H9 (cell line): ENCODE data around the gene THSD4. TPM values are rescaled to one million over a fixed set of nuclear protein-coding genes. Genes with fewer than 3 reads are reported as not detected.

Experiments used
- DNase-seq: peaks from one replicate; pipeline ENCODE4 v3.0.0-alpha.2; 2017
- H2AFZ ChIP-seq: one replicate; pipeline ENCODE4 v1.6.1; 2013; ENCODE audit warnings: mild to moderate bottlenecking, low read length, control low read depth, moderate library complexity
- H2AK5ac ChIP-seq: 2 replicates; pipeline ENCODE4 v1.6.1; 2013; ENCODE audit warnings: low read length, control low read depth, mixed read lengths; ENCODE audit not compliant: insufficient read length
- H2BK120ac ChIP-seq: one replicate; pipeline ENCODE4 v1.6.1; 2013; ENCODE audit warnings: low read depth, mild to moderate bottlenecking, low read length, control low read depth, inconsistent platforms; ENCODE audit not compliant: poor library complexity, severe bottlenecking
- H2BK12ac ChIP-seq: 2 replicates; pipeline ENCODE4 v1.6.1; 2013; ENCODE audit warnings: low read length, control low read depth, mixed read lengths, low read depth; ENCODE audit not compliant: insufficient read length
- H2BK15ac ChIP-seq: 2 replicates; pipeline ENCODE4 v1.6.1; 2013; ENCODE audit warnings: low read depth, low read length, control low read depth
- H2BK20ac ChIP-seq: one replicate; pipeline ENCODE4 v1.6.1; 2013; ENCODE audit warnings: low read depth, mild to moderate bottlenecking, low read length, control low read depth, inconsistent platforms; ENCODE audit not compliant: poor library complexity, severe bottlenecking
- H2BK5ac ChIP-seq: 2 replicates; pipeline ENCODE4 v1.6.1; 2013; ENCODE audit warnings: low read length, control low read depth, mixed read lengths; ENCODE audit not compliant: insufficient read length
- H3K14ac ChIP-seq: 2 replicates; pipeline ENCODE4 v1.6.1; 2013; ENCODE audit warnings: low read length, control low read depth; ENCODE audit not compliant: insufficient read depth
- H3K18ac ChIP-seq: 2 replicates; pipeline ENCODE4 v1.6.1; 2013; ENCODE audit warnings: low read depth, mild to moderate bottlenecking, mixed read lengths, low read length, control low read depth; ENCODE audit not compliant: insufficient read length
- H3K23ac ChIP-seq: 2 replicates; pipeline ENCODE4 v1.6.1; 2013; ENCODE audit warnings: low read length, control low read depth, mixed read lengths, low read depth; ENCODE audit not compliant: insufficient read length
- H3K23me2 ChIP-seq: 2 replicates; pipeline ENCODE4 v1.6.1; 2013; ENCODE audit warnings: low read depth, mild to moderate bottlenecking, mixed read lengths, low read length, control low read depth; ENCODE audit not compliant: insufficient read length, poor library complexity, severe bottlenecking
- H3K27ac ChIP-seq: 2 replicates; pipeline ENCODE4 v1.5.1; 2013; ENCODE audit warnings: low read length, control low read depth, mixed read lengths, low read depth; ENCODE audit not compliant: insufficient read length
- H3K27me3 ChIP-seq: 2 replicates; pipeline ENCODE4 v1.6.1; 2013; ENCODE audit warnings: low read length, control low read depth, inconsistent platforms; ENCODE audit not compliant: insufficient read depth
- H3K4ac ChIP-seq: 2 replicates; pipeline ENCODE4 v1.6.1; 2013; ENCODE audit warnings: low read depth, mild to moderate bottlenecking, control low read depth, inconsistent platforms, low read length, moderate library complexity
- H3K4me1 ChIP-seq: 2 replicates; pipeline ENCODE4 v1.6.1; 2013; ENCODE audit warnings: low read length, control low read depth, inconsistent platforms; ENCODE audit not compliant: insufficient read depth
- H3K4me2 ChIP-seq: 2 replicates; pipeline ENCODE4 v1.6.1; 2013; ENCODE audit warnings: low read length, control low read depth, mixed read lengths; ENCODE audit not compliant: insufficient read length, insufficient read depth
- H3K56ac ChIP-seq: 2 replicates; pipeline ENCODE4 v1.6.1; 2013; ENCODE audit warnings: low read depth, mild to moderate bottlenecking, mixed read lengths, low read length, control low read depth; ENCODE audit not compliant: insufficient read length
- H3K79me1 ChIP-seq: 2 replicates; pipeline ENCODE4 v1.6.1; 2013; ENCODE audit warnings: low read depth, mild to moderate bottlenecking, moderate library complexity, low read length, control low read depth, inconsistent platforms; ENCODE audit not compliant: insufficient read depth, poor library complexity, severe bottlenecking
- H3K79me2 ChIP-seq: 2 replicates; pipeline ENCODE4 v1.6.1; 2013; ENCODE audit warnings: low read length, control low read depth, inconsistent platforms; ENCODE audit not compliant: insufficient read depth
- H3K9ac ChIP-seq: 2 replicates; pipeline ENCODE4 v1.6.1; 2013; ENCODE audit warnings: low read length, control low read depth, mixed read lengths; ENCODE audit not compliant: insufficient read length; ENCODE audit errors: extremely low read depth
- H3K9me3 ChIP-seq: one replicate; pipeline ENCODE4 v1.6.1; 2013; ENCODE audit warnings: low read depth, low read length, inconsistent platforms; ENCODE audit not compliant: control insufficient read depth
- H3T11ph ChIP-seq: one replicate; pipeline ENCODE4 v1.6.1; 2013; ENCODE audit warnings: mild to moderate bottlenecking, low read length, control low read depth, inconsistent platforms
- H4K20me1 ChIP-seq: one replicate; pipeline ENCODE4 v1.6.1; 2013; ENCODE audit not compliant: control insufficient read depth, insufficient read length, insufficient read depth
- H4K5ac ChIP-seq: 2 replicates; pipeline ENCODE4 v1.6.1; 2013; ENCODE audit warnings: low read depth, mild to moderate bottlenecking, mixed read lengths, low read length, control low read depth; ENCODE audit not compliant: insufficient read length
- H4K8ac ChIP-seq: replicated peaks from 2 replicates; pipeline ENCODE4 v1.6.1; 2013; ENCODE audit warnings: low read length, control low read depth, mixed read lengths, low read depth; ENCODE audit not compliant: insufficient read length
- H4K91ac ChIP-seq: 2 replicates; pipeline ENCODE4 v1.6.1; 2013; ENCODE audit warnings: low read depth, mild to moderate bottlenecking, moderate library complexity, mixed read lengths, low read length, control low read depth; ENCODE audit not compliant: insufficient read length
- H3K27ac Mint-ChIP-seq, 3 experiments: 2 replicates in 2 of 3; 3 replicates in 1 of 3; pipeline ENCODE4 v1.8.0; 2020 to 2021; ENCODE audit warnings: mixed read lengths in 3 of 3, mild to moderate bottlenecking in 1 of 3, moderate library complexity in 1 of 3
- H3K27me3 Mint-ChIP-seq: 2 replicates; pipeline ENCODE4 v1.8.0; 2021; ENCODE audit warnings: low read depth, mild to moderate bottlenecking, moderate library complexity, mixed read lengths
- H3K36me3 Mint-ChIP-seq, 3 experiments: 2 replicates in 2 of 3; 3 replicates in 1 of 3; pipeline ENCODE4 v1.8.0; 2020 to 2021; ENCODE audit warnings: low read depth in 3 of 3, mixed read lengths in 3 of 3; ENCODE audit not compliant: insufficient read depth in 1 of 3
- H3K4me1 Mint-ChIP-seq, 2 experiments: 2 replicates each; pipeline ENCODE4 v1.8.0; 2020; ENCODE audit warnings: mixed read lengths in 2 of 2
- H3K4me3 Mint-ChIP-seq, 2 experiments: 2 replicates in 1 of 2; 3 replicates in 1 of 2; pipeline ENCODE4 v1.8.0; 2020 to 2021; ENCODE audit warnings: mild to moderate bottlenecking in 2 of 2, mixed read lengths in 2 of 2, moderate library complexity in 1 of 2
- H3K9me3 Mint-ChIP-seq, 2 experiments: 2 replicates in 1 of 2; 3 replicates in 1 of 2; pipeline ENCODE4 v1.8.0; 2020; ENCODE audit warnings: mild to moderate bottlenecking in 2 of 2, mixed read lengths in 2 of 2, moderate library complexity in 1 of 2
- CTCF ChIP-seq: fragments of 200-600 bp; sonication (generic); conservative IDR thresholded peaks from 3 replicates; pipeline ENCODE4 v1.8.0; 2021; ENCODE audit warnings: antibody characterized with exemption, mild to moderate bottlenecking
- WGBS: extraction: QIAGEN DNeasy Blood & Tissue Kit; methylation state at CpG from one replicate; pipeline ENCODE4 v1.1.7; 2013; ENCODE audit warnings: missing lambda C conversion rate, low lambda C conversion rate, mixed read lengths; ENCODE audit not compliant: insufficient read length; ENCODE audit errors: extremely low coverage; 5-methylcytosine and 5-hydroxymethylcytosine counted together
- total RNA-seq: library from RNA; stranded (reverse); gene quantifications from 2 replicates; pipeline ENCODE4 v1.2.1, GENCODE V29; 2021

Gene THSD4
- total RNA-seq, 1 experiment from 2014 or later: 5.5 TPM

DNA sequence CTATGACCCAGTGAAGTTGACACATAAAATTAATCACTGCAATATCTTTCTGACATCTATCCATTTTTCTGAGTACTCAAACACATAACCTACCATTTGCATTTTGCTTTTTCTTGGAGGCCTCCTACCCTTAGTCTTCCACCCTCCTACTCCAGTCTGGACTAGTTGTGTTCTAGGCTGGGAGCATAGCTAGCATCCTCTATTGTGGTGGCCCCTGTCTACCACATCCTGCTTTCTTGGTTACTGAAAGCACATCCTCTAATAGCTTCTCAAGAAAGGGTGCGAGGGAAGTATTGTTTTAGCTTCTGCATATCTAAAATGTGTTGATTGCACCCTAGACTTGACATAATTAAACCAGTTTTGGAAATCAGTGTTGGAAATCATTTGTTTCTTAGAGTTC, 176.5 kb downstream of the THSD4 start:
- H2AK5ac ChIP-seq: no peak overlapping the region
- no peak overlapping the region for H2AFZ ChIP-seq
- H3K56ac ChIP-seq: no peak overlapping the region
- no peak for TF ChIP-seq CTCF
- H3K9me3 ChIP-seq: no peaks in the 10 kb centered on the region
- no peaks in the 10 kb centered on the region for H3K27me3 ChIP-seq
- H3K79me2 ChIP-seq: no peaks in the 10 kb centered on the region
- no peak overlapping the region for H2BK5ac ChIP-seq
- Mint-ChIP-seq H3K4me3 (no peak overlapping the region), H3K9me3 (no peaks in the 10 kb centered on the region; a peak in 1 of 5 replicates), H3K27ac (no peak overlapping the region), H3K27me3 (no peaks in the 10 kb centered on the region), H3K4me1 (peaks cover 4 to 13% of the 10 kb centered on the region in 2 experiments; a peak in 2 of 4 replicates), H3K36me3 (peaks cover 0 to 4% (median 0%) of the 10 kb centered on the region in 3 experiments; a peak in 1 of 7 replicates)
- H3K14ac ChIP-seq: no peak overlapping the region
- no CpG with 5 or more reads among the region's 1 CpG for WGBS
- no peaks in the 10 kb centered on the region for H3K79me1 ChIP-seq
- H4K5ac ChIP-seq: no peak overlapping the region
- H4K20me1 ChIP-seq: no peaks in the 10 kb centered on the region
- H4K8ac ChIP-seq: no peak overlapping the region
- H2BK15ac ChIP-seq: no peak overlapping the region
- no peak overlapping the region for H2BK12ac ChIP-seq
- H3K18ac ChIP-seq: no peak overlapping the region
- no peak overlapping the region for H4K91ac ChIP-seq
- H3K4me2 ChIP-seq: no peak overlapping the region
- H2BK120ac ChIP-seq: no peak overlapping the region
- H3K9ac ChIP-seq: no peak overlapping the region
- no peaks in the 10 kb centered on the region for H3K4me1 ChIP-seq
- no peak overlapping the region for H3K23ac ChIP-seq
- H3K23me2 ChIP-seq: no peaks in the 10 kb centered on the region
- no peak overlapping the region for H2BK20ac ChIP-seq
- H3K4ac ChIP-seq: no peak overlapping the region
- DNase-seq: no peak
- no peak overlapping the region for H3T11ph ChIP-seq
- no peak overlapping the region for H3K27ac ChIP-seq
